Natural killer cell (primary cell): ENCODE measurements around the gene SPPL3. TPM values are rescaled to one million over a fixed set of nuclear protein-coding genes. Genes with fewer than 3 reads are reported as not detected.

Source experiments
- ATAC-seq, 3 donors: fragments of 150-1000 bp in 2 of 3; fragments of 200-7000 bp in 1 of 3; cut with Tn5 transposase; 1 replicate in 1 of 3; 2 replicates in 2 of 3; pipeline ENCODE4 v1.10.0; 2021; ENCODE audit warnings: mild to moderate bottlenecking in 2 of 3, moderate library complexity in 2 of 3
- DNase-seq, 2 donors: peaks; one replicate each; pipeline versions ENCODE4 v3.0.0 to v3.0.0-alpha.2; 2013 to 2021; ENCODE audit warnings: mixed read lengths in 1 of 2
- H3K27ac ChIP-seq: one replicate; pipeline ENCODE4 v1.5.1; 2013; ENCODE audit warnings: mild to moderate bottlenecking, low read length
- H3K27me3 ChIP-seq: one replicate; pipeline ENCODE4 v1.6.1; 2013; ENCODE audit warnings: low read length; ENCODE audit not compliant: control insufficient read depth, insufficient read depth
- H3K36me3 ChIP-seq: one replicate; pipeline ENCODE4 v1.6.1; 2013; ENCODE audit warnings: low read length; ENCODE audit not compliant: control insufficient read depth, insufficient read depth
- H3K4me1 ChIP-seq: one replicate; pipeline ENCODE4 v1.6.1; 2013; ENCODE audit warnings: low read length; ENCODE audit not compliant: control insufficient read depth, insufficient read depth
- H3K4me3 ChIP-seq: one replicate; pipeline ENCODE4 v1.5.1; 2013; ENCODE audit warnings: low read length
- H3K9me3 ChIP-seq: one replicate; pipeline ENCODE4 v1.6.1; 2013; ENCODE audit warnings: low read length; ENCODE audit not compliant: control insufficient read depth, insufficient read depth
- H3K27ac Mint-ChIP-seq, 2 donors: one replicate each; pipeline ENCODE4 v1.8.0; 2022; ENCODE audit warnings: mild to moderate bottlenecking in 2 of 2, mixed read lengths in 2 of 2, moderate library complexity in 1 of 2
- H3K27me3 Mint-ChIP-seq, 2 donors: one replicate each; pipeline ENCODE4 v1.8.0; 2022; ENCODE audit warnings: low read depth in 2 of 2, mixed read lengths in 2 of 2
- H3K36me3 Mint-ChIP-seq: one replicate; pipeline ENCODE4 v1.8.0; 2022; ENCODE audit warnings: mixed read lengths
- H3K4me1 Mint-ChIP-seq, 2 donors: one replicate each; pipeline ENCODE4 v1.8.0; 2022; ENCODE audit warnings: mixed read lengths in 2 of 2
- H3K4me3 Mint-ChIP-seq: one replicate; pipeline ENCODE4 v1.8.0; 2022; ENCODE audit warnings: mild to moderate bottlenecking, moderate library complexity, mixed read lengths
- H3K9me3 Mint-ChIP-seq, 2 donors: one replicate each; pipeline ENCODE4 v1.8.0; 2022; ENCODE audit warnings: mixed read lengths in 2 of 2
- CTCF ChIP-seq: fragments of 200-600 bp; IDR thresholded peaks from one replicate; pipeline ENCODE4 v1.8.0; 2022; ENCODE audit warnings: antibody characterized with exemption
- WGBS: methylation state at CpG from one replicate; pipeline ENCODE4 v1.1.7; 2013; ENCODE audit warnings: missing lambda C conversion rate; ENCODE audit not compliant: insufficient coverage; 5-methylcytosine and 5-hydroxymethylcytosine counted together
- intact Hi-C: fragments of 100-400 bp; cut with micrococcal nuclease; formaldehyde crosslinking; loops from one replicate; pipeline ENCODE4 v1.14.2; 2022
- total RNA-seq, 4 donors: library from RNA; stranded (reverse); fragments of 120-200 nt in 1 of 4; gene quantifications; one replicate each; pipeline versions ENCODE4 v1.2.3 to v1.2.4, GENCODE V29; 2013 to 2022

SPPL3 gene
- total RNA-seq, 3 donors from 2014 or later (not counting 1 experiment from before 2014, with no cell fraction given), result 31.5 to 40.2 (median 39.9) TPM

- intact Hi-C loops, result no loop called here
- Mint-ChIP-seq H3K9me3 (peaks cover 0 to 2% of the 10 kb centered on the region in 2 donors), H3K27me3 (no peaks in the 10 kb centered on the region), H3K27ac (peak overlapping the region in 1 of 2 donors; percentile 18), H3K36me3 (no peaks in the 10 kb centered on the region), H3K4me3 (no peak overlapping the region), H3K4me1 (peaks cover 42 to 51% of the 10 kb centered on the region in 2 donors)
- peak in 1 of 3 donors; percentile 33 for ATAC-seq
- WGBS, result 51% methylated on average over 6 of the region's 6 CpGs
- no peaks in the 10 kb centered on the region for H3K9me3 ChIP-seq
- H3K27me3 ChIP-seq, result no peaks in the 10 kb centered on the region
- peaks cover 15% of the 10 kb centered on the region for H3K4me1 ChIP-seq
- TF ChIP-seq CTCF, result no peak
- no peaks in the 10 kb centered on the region for H3K36me3 ChIP-seq
- no peak overlapping the region for H3K27ac ChIP-seq
- peak in 1 of 2 donors; percentile 45 for DNase-seq
- H3K4me3 ChIP-seq, result no peak overlapping the region
Observed at GRCh38 chr12:120855823-120856588, 48.2 kb downstream of the SPPL3 start.

- Mint-ChIP-seq H3K4me3 (no peak overlapping the region), H3K27me3 (no peaks in the 10 kb centered on the region), H3K36me3 (no peaks in the 10 kb centered on the region), H3K9me3 (peaks cover 0 to 2% of the 10 kb centered on the region in 2 donors), H3K27ac (peak overlapping the region in 1 of 2 donors; percentile 37), H3K4me1 (peaks cover 47 to 49% of the 10 kb centered on the region in 2 donors)
- no peak overlapping the region for H3K27ac ChIP-seq
- no peaks in the 10 kb centered on the region for H3K9me3 ChIP-seq
- peaks cover 15% of the 10 kb centered on the region for H3K4me1 ChIP-seq
- TF ChIP-seq CTCF, result no peak
- H3K36me3 ChIP-seq, result no peaks in the 10 kb centered on the region
- ATAC-seq (no peak), DNase-seq (no peak)
- intact Hi-C loops, result no loop called here
- WGBS, result 94% methylated on average over 4 of the region's 4 CpGs
- no peak overlapping the region for H3K4me3 ChIP-seq
- H3K27me3 ChIP-seq, result no peaks in the 10 kb centered on the region
Observed at GRCh38 chr12:120854804-120855203, 49.4 kb downstream of the SPPL3 start.

GRCh38 chr12:120853188-120853587, 51.0 kb downstream of the SPPL3 start:
- Histone ChIP-seq H3K4me1 (peaks cover 15% of the 10 kb centered on the region), H3K27ac (no peak overlapping the region), H3K36me3 (no peaks in the 10 kb centered on the region), H3K27me3 (no peaks in the 10 kb centered on the region), H3K9me3 (no peaks in the 10 kb centered on the region), H3K4me3 (no peak overlapping the region)
- H3K4me1 Mint-ChIP-seq, result peaks cover 49 to 50% of the 10 kb centered on the region in 2 donors
- no CpG with 5 or more reads among the region's 3 CpGs for WGBS
- no peak for TF ChIP-seq CTCF
- no peaks in the 10 kb centered on the region for H3K36me3 Mint-ChIP-seq
- peak overlapping the region; percentile 65 to 77 for H3K27ac Mint-ChIP-seq
- H3K9me3 Mint-ChIP-seq, result no peaks in the 10 kb centered on the region
- intact Hi-C loops, result no loop called here
- no peak overlapping the region for H3K4me3 Mint-ChIP-seq
- no peaks in the 10 kb centered on the region for H3K27me3 Mint-ChIP-seq
- ATAC-seq (no peak), DNase-seq (no peak)

- Mint-ChIP-seq H3K36me3 (no peaks in the 10 kb centered on the region), H3K27ac (no peak overlapping the region), H3K4me1 (peaks cover 51 to 53% of the 10 kb centered on the region in 2 donors), H3K9me3 (no peaks in the 10 kb centered on the region), H3K27me3 (no peaks in the 10 kb centered on the region), H3K4me3 (no peak overlapping the region)
- Histone ChIP-seq H3K9me3 (no peaks in the 10 kb centered on the region), H3K4me1 (peaks cover 17% of the 10 kb centered on the region), H3K4me3 (no peak overlapping the region), H3K27ac (no peak overlapping the region), H3K36me3 (no peaks in the 10 kb centered on the region), H3K27me3 (no peaks in the 10 kb centered on the region)
- DNase-seq (no peak), ATAC-seq (no peak)
- TF ChIP-seq CTCF, result no peak
- intact Hi-C loops, result no loop called here
- 61% methylated on average over 3 of the region's 4 CpGs for WGBS
Observed at GRCh38 chr12:120851944-120852343, 52.2 kb downstream of the SPPL3 start.
